K562 (cell line): ENCODE measurements around the gene CLDN2. TPM values are rescaled to one million over a fixed set of nuclear protein-coding genes. Genes with fewer than 3 reads are reported as not detected.

Source experiments
- ATAC-seq: fragments of 200-7000 bp; cut with Tn5 transposase; 3 replicates; pipeline ENCODE4 v1.9.1; 2020; ENCODE audit warnings: moderate library complexity
- BruUV-seq: library from RNA; stranded (reverse); fragments of 400-500 nt; replicated peaks from 2 replicates; lab custom pipeline; 2021; lab: Mats Ljungman, UMichigan
- CTCF ChIA-PET: fragments of 300-600 bp; formaldehyde crosslinking; extraction: SDS; loops from one replicate; lab custom pipeline; 2021; ENCODE audit warnings: low intra/inter-chr PET ratio; lab: Yijun Ruan, JAX
- POLR2A ChIA-PET: fragments of 300-600, 350-650 bp; sonication (Branson Sonifier 250); formaldehyde crosslinking; extraction: SDS; loops from one replicate; lab custom pipeline; 2021; ENCODE audit warnings: antibody characterized with exemption, inconsistent platforms; lab: Yijun Ruan, JAX
- DNase-seq, 4 experiments: peaks; one replicate each; pipeline versions ENCODE4 v3.0.0 to v3.0.0-alpha.2; 2011 to 2018; ENCODE audit warnings: low spot score in 3 of 4, mixed read lengths in 3 of 4; ENCODE audit errors: extremely low read depth in 1 of 4
- FAIRE-seq: peaks from 2 replicates; lab custom pipeline; 2011; peaks lifted over from hg19 to GRCh38; lab: Jason Lieb, UNC
- H2AFZ ChIP-seq: 2 replicates; pipeline ENCODE4 v1.6.0; 2011; ENCODE audit warnings: low read depth, low read length, control low read depth, inconsistent platforms
- H3K27ac ChIP-seq: fragments of 200-600 bp; 3 replicates; pipeline ENCODE4 v1.8.0; 2011; ENCODE audit warnings: low read depth, mild to moderate bottlenecking, control low read depth, inconsistent platforms, low read length, moderate library complexity, mixed read lengths; ENCODE audit errors: extremely low read depth
- H3K27me3 ChIP-seq, 2 experiments: fragments of 300-600 bp in 1 of 2; 2 replicates in 1 of 2; 3 replicates in 1 of 2; pipeline versions ENCODE4 v1.6.0 to v1.8.0; 2011; ENCODE audit warnings: inconsistent platforms in 2 of 2, low read length in 2 of 2, mild to moderate bottlenecking in 1 of 2, mixed read lengths in 1 of 2, moderate library complexity in 1 of 2; ENCODE audit not compliant: control insufficient read depth in 2 of 2, insufficient read depth in 2 of 2
- H3K36me3 ChIP-seq: fragments of 300-600 bp; 3 replicates; pipeline ENCODE4 v1.8.0; 2011; ENCODE audit warnings: mild to moderate bottlenecking, low read length, inconsistent platforms; ENCODE audit not compliant: control insufficient read depth, insufficient read depth
- H3K4me1 ChIP-seq, 2 experiments: fragments of 200-600 bp in 1 of 2; replicated peaks in 1 of 2; 2 replicates in 1 of 2; 3 replicates in 1 of 2; pipeline versions ENCODE4 v1.5.1 to v1.8.0; 2011; ENCODE audit warnings: inconsistent platforms in 2 of 2, low read length in 2 of 2, mild to moderate bottlenecking in 1 of 2, mixed read lengths in 1 of 2, moderate library complexity in 1 of 2; ENCODE audit not compliant: control insufficient read depth in 2 of 2, insufficient read depth in 2 of 2
- H3K4me2 ChIP-seq: 2 replicates; pipeline ENCODE4 v1.6.1; 2011; ENCODE audit warnings: low read length, control low read depth, inconsistent platforms, mixed read lengths; ENCODE audit not compliant: insufficient read depth
- H3K4me3 ChIP-seq: fragments of 200-600 bp; sonication (generic), shearing (Covaris generic); 2 replicates; pipeline ENCODE4 v1.5.1; 2016; ENCODE audit warnings: control low read depth, inconsistent platforms
- H3K79me2 ChIP-seq: fragments of 200-600 bp; 3 replicates; pipeline ENCODE4 v1.8.0; 2011; ENCODE audit warnings: low read length, inconsistent platforms; ENCODE audit not compliant: control insufficient read depth, insufficient read depth
- H3K9ac ChIP-seq, 2 experiments: 2 replicates each; pipeline versions ENCODE4 v1.6.0 to v1.6.1; 2011; ENCODE audit warnings: low read depth in 2 of 2, low read length in 2 of 2, control low read depth in 1 of 2, inconsistent platforms in 1 of 2, mild to moderate bottlenecking in 1 of 2, mixed read lengths in 1 of 2; ENCODE audit not compliant: insufficient read depth in 1 of 2
- H3K9me1 ChIP-seq: one replicate; pipeline ENCODE4 v1.6.0; 2011; ENCODE audit warnings: inconsistent platforms, mild to moderate bottlenecking, low read length, moderate library complexity; ENCODE audit not compliant: control insufficient read depth, insufficient read depth
- H3K9me3 ChIP-seq: replicated peaks from 2 replicates; pipeline ENCODE4 v1.5.1; 2011; ENCODE audit warnings: low read depth, low read length, inconsistent platforms; ENCODE audit not compliant: control insufficient read depth, insufficient read depth
- H4K20me1 ChIP-seq: replicated peaks from 2 replicates; pipeline ENCODE4 v1.6.1; 2011; ENCODE audit warnings: low read length, inconsistent platforms, mixed read lengths; ENCODE audit not compliant: control insufficient read depth, insufficient read depth
- ADNP ChIP-seq: fragments of 200-800 bp; sonication (Bioruptor generic); IDR thresholded peaks from 2 replicates; pipeline ENCODE4 v1.6.1; 2016; ENCODE audit warnings: missing genetic modification characterization, missing compliant biosample characterization
- CBX8 ChIP-seq: fragments of 200-600 bp; sonication (generic); IDR thresholded peaks from 2 replicates; pipeline ENCODE4 v1.6.1; 2012; ENCODE audit warnings: borderline replicate concordance, mixed run types, low read depth, mild to moderate bottlenecking, moderate library complexity, mixed read lengths, low read length, control low read depth, inconsistent platforms; ENCODE audit not compliant: poor library complexity, severe bottlenecking; ENCODE audit errors: extremely low read depth
- ETS1 ChIP-seq: conservative IDR thresholded peaks from 2 replicates; pipeline ENCODE4 v1.6.1; 2011; ENCODE audit warnings: low read depth, mild to moderate bottlenecking, low read length; ENCODE audit not compliant: control insufficient read depth
- MAFG ChIP-seq: fragments of 450-650 bp; conservative IDR thresholded peaks from 2 replicates; pipeline ENCODE4 v1.6.1; 2016; ENCODE audit warnings: missing genetic modification characterization, missing compliant biosample characterization
- NR0B1 ChIP-seq: fragments of 450-650 bp; IDR thresholded peaks from one replicate; pipeline ENCODE4 v1.6.1; 2018; ENCODE audit warnings: mild to moderate bottlenecking, moderate library complexity; ENCODE audit not compliant: partially characterized antibody
- SIRT6 ChIP-seq: IDR thresholded peaks from one replicate; pipeline ENCODE4 v1.6.1; 2012; ENCODE audit warnings: low read depth, mild to moderate bottlenecking, control low read depth, inconsistent platforms, low read length, moderate library complexity
- ZC3H4 ChIP-seq: sonication (generic); formaldehyde crosslinking; IDR thresholded peaks from 2 replicates; pipeline ENCODE4 v1.9.0; 2021; ENCODE audit warnings: missing genetic modification reagents, borderline replicate concordance
- WGBS: fragments of 100-300 bp; shearing (Covaris generic); methylation state at CpG from one replicate; pipeline ENCODE4 v1.1.6; 2016; ENCODE audit warnings: low coverage, mixed read lengths; ENCODE audit not compliant: insufficient coverage; ENCODE audit errors: missing lambda C conversion rate; 5-methylcytosine and 5-hydroxymethylcytosine counted together
- in situ Hi-C: fragments of 300-500 bp; cut with MboI; formaldehyde crosslinking; loops from 4 replicates; pipeline ENCODE4 v1.15.0; 2018; ENCODE audit warnings: inconsistent platforms, mixed read lengths
- intact Hi-C: fragments of 100-400 bp; cut with micrococcal nuclease; formaldehyde crosslinking; loops from 2 replicates; pipeline ENCODE4 v1.14.2; 2022
- polyA plus RNA-seq, 8 experiments: library from polyadenylated mRNA; depleted of rRNA in 4 of 8; stranded (reverse) in 5 of 8; unstranded in 3 of 8; fragments of >200 nt; fragmentation: Nextera tagmentation in 2 of 8; fragmentation: Illumina TruSeq in 1 of 8; extraction: Ambion mirVana in 2 of 8; extraction: Trizol in 1 of 8; gene quantifications; 2 replicates each; pipeline versions ENCODE4 v1.2.1 to v1.2.3, GENCODE V29; 2011 to 2014; ENCODE audit warnings: inconsistent platforms in 1 of 8, missing spikeins in 1 of 8
- total RNA-seq, 7 experiments: library from RNA; depleted of rRNA in 6 of 7; stranded (reverse); fragments of >200 nt in 6 of 7; fragmentation: Illumina TruSeq in 2 of 7; extraction: Trizol in 2 of 7; gene quantifications; 2 replicates each; pipeline versions ENCODE4 v1.2.1 to v1.2.3, GENCODE V29; 2011 to 2021; ENCODE audit warnings: low replicate concordance in 1 of 7

The CLDN2 gene
- total and polyA plus RNA-seq, 9 of the 15 experiments (the other 6 are each of a cell fraction or from before 2014, with no cell fraction given) = not detected

- H2AFZ ChIP-seq = no peak overlapping the region
- no peak overlapping the region for H3K27ac ChIP-seq
- no peak overlapping the region for H3K9ac ChIP-seq
- 0% methylated on average over 3 of the region's 3 CpGs for WGBS
- no peaks in the 10 kb centered on the region for H3K36me3 ChIP-seq
- in situ Hi-C loops = no loop called here
- DNase-seq (no peak), FAIRE-seq (no peak), ATAC-seq (no peak)
- H3K27me3 ChIP-seq = no peaks in the 10 kb centered on the region
- no peaks in the 10 kb centered on the region for H4K20me1 ChIP-seq
- H3K79me2 ChIP-seq = no peaks in the 10 kb centered on the region
- no peak overlapping the region for H3K4me2 ChIP-seq
- H3K9me3 ChIP-seq = no peaks in the 10 kb centered on the region
- ChIA-PET CTCF (no interaction called here), POLR2A (interaction anchor here (0.7 kb wide), 1 partner anchor 10 kb away, joined by 3 read pairs; no protein-coding TSS in a partner anchor)
- intact Hi-C loops = no loop called here
- no peak overlapping the region for H3K4me3 ChIP-seq
- no TSS peak for BruUV-seq
- H3K4me1 ChIP-seq = no peaks in the 10 kb centered on the region
- TF ChIP-seq ZC3H4 (CRISPR knock-in tag) (no peak), ETS1 (no peak), ADNP (tag) (no peak), SIRT6 (no peak)
- no peaks in the 10 kb centered on the region for H3K9me1 ChIP-seq
These were observed 26.3 kb downstream of the CLDN2 start for GRCh38 chrX:106946464-106946863.

- intact Hi-C loops = no loop called here
- no TSS peak for BruUV-seq
- no peaks in the 10 kb centered on the region for H3K9me1 ChIP-seq
- TF ChIP-seq MAFG (tag) (no peak), CBX8 (no peak), NR0B1 (no peak)
- FAIRE-seq = no peak
- no peak overlapping the region for H2AFZ ChIP-seq
- no peak overlapping the region for H3K4me3 ChIP-seq
- no peaks in the 10 kb centered on the region for H4K20me1 ChIP-seq
- no peaks in the 10 kb centered on the region for H3K27me3 ChIP-seq
- ChIA-PET POLR2A (no interaction called here), CTCF (no interaction called here)
- no peak overlapping the region for H3K4me2 ChIP-seq
- no peak overlapping the region for H3K27ac ChIP-seq
- no peak overlapping the region for H3K9ac ChIP-seq
- DNase-seq = no peak
- H3K79me2 ChIP-seq = no peaks in the 10 kb centered on the region
- H3K36me3 ChIP-seq = no peaks in the 10 kb centered on the region
- no peaks in the 10 kb centered on the region for H3K9me3 ChIP-seq
- WGBS = 2% methylated on average over 3 of the region's 3 CpGs
- H3K4me1 ChIP-seq = no peaks in the 10 kb centered on the region
- ATAC-seq = no peak
- in situ Hi-C loops = no loop called here
These were observed 28.4 kb downstream of the CLDN2 start for GRCh38 chrX:106948641-106949040.
